Type B pancreatic cell (in vitro differentiated cells): ENCODE measurements around the gene CERS1. TPM values are rescaled to one million over a fixed set of nuclear protein-coding genes. Genes with fewer than 3 reads are reported as not detected.

ENCODE experiments used
- DNase-seq: peaks from one replicate; pipeline ENCODE4 v3.0.0; 2021; ENCODE audit warnings: mixed read lengths; ENCODE audit not compliant: unreplicated experiment; ENCODE audit errors: extremely low spot score
- H3K27ac Mint-ChIP-seq: 2 replicates; pipeline ENCODE4 v1.8.0; 2021; ENCODE audit warnings: mild to moderate bottlenecking, mixed read lengths
- H3K27me3 Mint-ChIP-seq: 2 replicates; pipeline ENCODE4 v1.8.0; 2021; ENCODE audit warnings: mixed read lengths
- H3K36me3 Mint-ChIP-seq: 2 replicates; pipeline ENCODE4 v1.8.0; 2021; ENCODE audit warnings: mixed read lengths
- H3K4me1 Mint-ChIP-seq: one replicate; pipeline ENCODE4 v1.8.0; 2021; ENCODE audit warnings: mixed read lengths; ENCODE audit not compliant: unreplicated experiment
- H3K4me3 Mint-ChIP-seq: 2 replicates; pipeline ENCODE4 v1.8.0; 2021; ENCODE audit warnings: mild to moderate bottlenecking, mixed read lengths
- H3K9me3 Mint-ChIP-seq: 2 replicates; pipeline ENCODE4 v1.8.0; 2021; ENCODE audit warnings: mixed read lengths
- total RNA-seq: library from RNA; stranded (reverse); gene quantifications from 2 replicates; pipeline ENCODE4 v1.2.1, GENCODE V29; 2021; ENCODE audit warnings: low replicate concordance
- TF ChIP-seq, protein P1 (sequence below): fragments of 200-600 bp; sonication (generic); conservative IDR thresholded peaks from 2 replicates; pipeline ENCODE4 v1.5.0; 2021; ENCODE audit warnings: antibody characterized with exemption, mild to moderate bottlenecking

Gene CERS1
- total RNA-seq, 1 donor from 2014 or later = 14.8 TPM

DNA sequence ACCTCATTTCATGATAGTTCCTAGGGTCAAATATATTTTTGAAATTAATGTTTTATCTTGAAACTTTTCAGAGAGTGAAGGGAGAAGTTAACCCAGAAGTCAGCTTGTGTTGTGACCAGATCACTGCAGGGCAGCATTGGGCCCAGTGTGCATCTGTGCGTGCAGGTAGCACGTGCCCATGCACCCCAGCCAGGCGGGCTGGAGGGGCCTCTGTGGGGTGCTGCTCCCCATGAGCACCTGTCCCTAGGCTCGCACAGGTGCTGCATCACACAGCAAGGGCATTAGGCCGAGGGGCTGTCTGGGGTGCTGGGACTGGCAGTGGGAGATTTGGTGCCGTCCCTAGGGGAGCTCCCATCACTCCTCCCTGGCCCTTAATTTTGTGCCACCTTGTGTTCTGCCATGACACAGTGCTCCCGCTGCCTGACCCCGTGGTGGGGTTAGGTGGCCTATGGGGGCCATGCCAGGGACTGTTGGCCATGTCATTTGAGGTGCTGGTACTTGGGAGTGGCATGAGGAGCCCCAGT, 51.1 kb downstream of the CERS1 start:
- peaks cover 61% of the 10 kb centered on the region for H3K4me1 Mint-ChIP-seq
- H3K9me3 Mint-ChIP-seq = no peaks in the 10 kb centered on the region
- H3K4me3 Mint-ChIP-seq = no peak overlapping the region
- H3K27me3 Mint-ChIP-seq = no peaks in the 10 kb centered on the region
- H3K36me3 Mint-ChIP-seq = peaks cover 3% of the 10 kb centered on the region
- TF ChIP-seq, protein P1, sequence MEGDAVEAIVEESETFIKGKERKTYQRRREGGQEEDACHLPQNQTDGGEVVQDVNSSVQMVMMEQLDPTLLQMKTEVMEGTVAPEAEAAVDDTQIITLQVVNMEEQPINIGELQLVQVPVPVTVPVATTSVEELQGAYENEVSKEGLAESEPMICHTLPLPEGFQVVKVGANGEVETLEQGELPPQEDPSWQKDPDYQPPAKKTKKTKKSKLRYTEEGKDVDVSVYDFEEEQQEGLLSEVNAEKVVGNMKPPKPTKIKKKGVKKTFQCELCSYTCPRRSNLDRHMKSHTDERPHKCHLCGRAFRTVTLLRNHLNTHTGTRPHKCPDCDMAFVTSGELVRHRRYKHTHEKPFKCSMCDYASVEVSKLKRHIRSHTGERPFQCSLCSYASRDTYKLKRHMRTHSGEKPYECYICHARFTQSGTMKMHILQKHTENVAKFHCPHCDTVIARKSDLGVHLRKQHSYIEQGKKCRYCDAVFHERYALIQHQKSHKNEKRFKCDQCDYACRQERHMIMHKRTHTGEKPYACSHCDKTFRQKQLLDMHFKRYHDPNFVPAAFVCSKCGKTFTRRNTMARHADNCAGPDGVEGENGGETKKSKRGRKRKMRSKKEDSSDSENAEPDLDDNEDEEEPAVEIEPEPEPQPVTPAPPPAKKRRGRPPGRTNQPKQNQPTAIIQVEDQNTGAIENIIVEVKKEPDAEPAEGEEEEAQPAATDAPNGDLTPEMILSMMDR = no peak
- DNase-seq = no peak
- no peak overlapping the region for H3K27ac Mint-ChIP-seq

GRCh38 chr19:18843960-18844359, 52.0 kb downstream of the CERS1 start:
- H3K4me1 Mint-ChIP-seq = peaks cover 58% of the 10 kb centered on the region
- TF ChIP-seq, protein P1 = no peak
- DNase-seq = no peak
- no peaks in the 10 kb centered on the region for H3K27me3 Mint-ChIP-seq
- H3K36me3 Mint-ChIP-seq = peaks cover 3% of the 10 kb centered on the region
- no peak overlapping the region for H3K4me3 Mint-ChIP-seq
- H3K27ac Mint-ChIP-seq = no peak overlapping the region
- no peaks in the 10 kb centered on the region for H3K9me3 Mint-ChIP-seq

DNA sequence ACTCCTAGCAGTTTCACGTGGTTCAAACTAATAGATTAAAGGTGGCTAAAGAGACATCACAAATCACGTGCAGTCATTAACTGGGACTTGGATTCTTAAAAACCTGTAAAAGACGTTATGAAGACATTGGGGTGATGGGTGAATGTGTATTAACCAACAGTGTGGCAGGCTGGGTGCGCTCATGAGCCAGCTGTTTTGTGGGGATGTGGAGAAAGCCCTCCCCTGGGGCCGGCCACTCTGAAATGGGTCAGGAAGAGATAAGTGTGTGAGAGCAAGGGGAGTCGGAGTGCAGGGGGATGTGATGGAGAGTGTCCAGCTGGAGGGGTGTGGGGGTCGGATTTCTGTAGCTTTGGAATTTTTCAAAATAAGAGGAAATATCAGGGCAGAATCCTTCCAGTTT, 53.8 kb downstream of the CERS1 start:
- peaks cover 3% of the 10 kb centered on the region for H3K36me3 Mint-ChIP-seq
- DNase-seq = no peak
- TF ChIP-seq, protein P1 = no peak
- H3K27ac Mint-ChIP-seq = peak overlapping the region; percentile 18
- no peaks in the 10 kb centered on the region for H3K9me3 Mint-ChIP-seq
- H3K27me3 Mint-ChIP-seq = no peaks in the 10 kb centered on the region
- no peak overlapping the region for H3K4me3 Mint-ChIP-seq
- H3K4me1 Mint-ChIP-seq = peaks cover 48% of the 10 kb centered on the region

DNA sequence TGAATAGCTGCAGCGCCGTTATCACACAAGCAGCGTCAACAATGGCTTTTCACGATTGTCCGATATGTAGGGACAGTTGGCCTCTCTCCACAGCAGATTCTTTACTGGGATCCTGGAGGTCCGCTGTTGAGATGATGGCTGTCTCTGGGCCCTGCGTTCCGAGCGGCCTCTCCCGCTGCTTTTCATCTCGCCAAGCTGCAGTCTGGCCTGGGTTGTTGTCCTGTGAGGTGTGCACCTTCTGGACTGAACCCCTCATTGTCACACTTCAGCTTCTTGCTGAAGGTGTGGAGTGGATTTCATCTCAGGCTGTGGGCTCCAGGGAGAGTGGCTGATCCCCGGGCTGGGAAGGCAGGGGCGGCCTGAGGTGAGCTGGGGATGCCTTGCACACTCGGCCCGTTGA, 54.6 kb downstream of the CERS1 start:
- Mint-ChIP-seq H3K27me3 (no peaks in the 10 kb centered on the region), H3K9me3 (no peaks in the 10 kb centered on the region), H3K27ac (no peak overlapping the region), H3K36me3 (peaks cover 5% of the 10 kb centered on the region), H3K4me1 (peaks cover 44% of the 10 kb centered on the region), H3K4me3 (no peak overlapping the region)
- TF ChIP-seq, protein P1 = no peak
- no peak for DNase-seq

DNA sequence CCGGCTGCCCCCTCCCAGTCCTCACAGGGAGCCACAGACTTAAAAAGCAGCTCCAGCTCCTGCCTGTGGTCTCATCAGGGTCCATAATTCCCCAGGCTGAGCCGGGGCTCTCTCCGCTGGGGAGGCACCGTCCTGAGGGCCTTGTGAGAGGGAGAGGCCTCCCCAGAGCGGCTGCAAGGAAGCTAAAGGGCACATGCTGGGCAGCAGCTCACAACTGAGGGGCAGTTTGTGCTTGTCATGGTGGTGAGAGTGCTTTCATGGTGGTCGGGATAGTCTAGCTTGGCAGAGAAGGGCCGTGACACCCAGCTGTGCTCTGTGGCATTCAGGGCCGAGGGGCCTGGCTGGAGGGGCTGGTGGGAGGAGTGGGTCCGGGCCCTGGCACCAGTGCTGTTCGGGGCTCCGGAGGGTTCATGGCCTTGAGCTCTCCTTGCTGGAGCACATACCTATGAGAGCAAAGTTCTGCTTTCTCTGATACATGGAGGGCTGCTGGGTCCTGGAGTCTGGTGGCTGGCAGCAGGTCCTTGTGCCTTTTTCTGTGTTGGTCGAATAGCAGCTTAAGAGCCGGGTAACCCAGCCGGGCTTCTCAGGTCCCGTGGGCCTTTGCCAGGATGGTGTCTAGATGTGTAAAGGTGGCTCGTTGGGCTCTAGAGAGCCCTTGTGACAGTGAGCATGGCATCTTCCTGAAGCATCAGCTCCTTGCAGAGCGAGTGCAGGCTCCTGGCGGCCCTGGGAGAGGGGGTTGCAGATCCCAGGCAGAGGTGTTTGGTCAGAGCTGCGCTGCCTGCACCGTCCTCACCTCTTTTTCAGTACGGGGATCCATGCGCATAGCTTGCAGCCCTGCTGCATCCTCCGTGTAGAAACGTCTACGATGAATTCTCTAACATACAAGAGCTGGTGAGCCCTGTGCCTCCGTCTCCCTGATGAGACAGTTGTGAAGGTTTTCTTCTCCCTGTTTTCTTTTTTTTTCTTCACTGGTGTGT, 55.4 kb downstream of the CERS1 start:
- Mint-ChIP-seq H3K9me3 (no peaks in the 10 kb centered on the region), H3K36me3 (peaks cover 11% of the 10 kb centered on the region), H3K27ac (no peak overlapping the region), H3K27me3 (no peaks in the 10 kb centered on the region), H3K4me1 (peaks cover 45% of the 10 kb centered on the region), H3K4me3 (no peak overlapping the region)
- TF ChIP-seq, protein P1 = no peak
- DNase-seq = no peak
